EH (cell line): ENCODE data around the gene TRIM67.
"Not testable (repeated sequence)": the region's sequence is repeated elsewhere in the genome, so short reads cannot be mapped to it uniquely, and the experiment has no call there.

Source experiments
- DNase-seq: peaks from one replicate; pipeline ENCODE4 v3.0.0-alpha.2; 2015; ENCODE audit warnings: low read depth

TRIM67 gene

GRCh38 chr1:231158141-231158540 is 3.7 kb upstream of the TRIM67 start:
- not testable (repeated sequence) for DNase-seq

GRCh38 chr1:231159202-231159962 is 2.5 kb upstream of the TRIM67 start:
- DNase-seq = no peak

GRCh38 chr1:231159963-231160761 is 1.7 kb upstream of the TRIM67 start:
- DNase-seq = no peak

- DNase-seq = no peak
These were observed 777 bp upstream of the TRIM67 start for GRCh38 chr1:231160895-231161666.

- peak; percentile 52 for DNase-seq
These were observed 575 bp downstream of the TRIM67 start for GRCh38 chr1:231162297-231162969.

GRCh38 chr1:231162970-231163829 is 1.3 kb downstream of the TRIM67 start:
- no peak for DNase-seq

- no peak for DNase-seq
These were observed 2.1 kb downstream of the TRIM67 start for GRCh38 chr1:231163830-231164427.

- peak; percentile 41 for DNase-seq
These were observed 3.5 kb downstream of the TRIM67 start for GRCh38 chr1:231165371-231165770.

GRCh38 chr1:231166398-231166797 is 4.5 kb downstream of the TRIM67 start:
- no peak for DNase-seq

GRCh38 chr1:231170875-231171274 is 9.0 kb downstream of the TRIM67 start:
- no peak for DNase-seq

- DNase-seq = peak; percentile 19
These were observed 9.9 kb downstream of the TRIM67 start for GRCh38 chr1:231171623-231172197.

- no peak for DNase-seq
These were observed 10.6 kb downstream of the TRIM67 start for GRCh38 chr1:231172411-231172810.

- DNase-seq = no peak
These were observed 14.6 kb downstream of the TRIM67 start for GRCh38 chr1:231176421-231176820.

GRCh38 chr1:231177226-231177625 is 15.4 kb downstream of the TRIM67 start:
- no peak for DNase-seq

GRCh38 chr1:231177936-231178335 is 16.1 kb downstream of the TRIM67 start:
- no peak for DNase-seq

- DNase-seq = no peak
These were observed 17.1 kb downstream of the TRIM67 start for GRCh38 chr1:231178970-231179369.

- DNase-seq = no peak
These were observed 18.2 kb downstream of the TRIM67 start for GRCh38 chr1:231180034-231180433.

- no peak for DNase-seq
These were observed 19.4 kb downstream of the TRIM67 start for GRCh38 chr1:231181271-231181670.

- DNase-seq = no peak
These were observed 20.5 kb downstream of the TRIM67 start for GRCh38 chr1:231182317-231182716.
